Neural crest cell (in vitro differentiated cells): ENCODE data around the gene CRY1. TPM values are rescaled to one million over a fixed set of nuclear protein-coding genes. Genes with fewer than 3 reads are reported as not detected.
"Not testable (repeated sequence)": the region's sequence is repeated elsewhere in the genome, so short reads cannot be mapped to it uniquely, and the experiment has no call there.

Source experiments
- DNase-seq: peaks from one replicate; pipeline ENCODE4 v3.0.0; 2021; ENCODE audit warnings: low read depth, mixed read lengths, low spot score
- H3K27ac Mint-ChIP-seq: one replicate; pipeline ENCODE4 v1.8.0; 2021; ENCODE audit warnings: mild to moderate bottlenecking, mixed read lengths; ENCODE audit not compliant: unreplicated experiment
- H3K27me3 Mint-ChIP-seq: 2 replicates; pipeline ENCODE4 v1.8.0; 2021; ENCODE audit warnings: low read depth, mild to moderate bottlenecking, mixed read lengths
- H3K36me3 Mint-ChIP-seq: 2 replicates; pipeline ENCODE4 v1.8.0; 2021; ENCODE audit warnings: low read depth, mild to moderate bottlenecking, mixed read lengths
- H3K4me1 Mint-ChIP-seq: 2 replicates; pipeline ENCODE4 v1.8.0; 2021; ENCODE audit warnings: mixed read lengths
- H3K4me3 Mint-ChIP-seq: one replicate; pipeline ENCODE4 v1.8.0; 2021; ENCODE audit warnings: mild to moderate bottlenecking, mixed read lengths
- H3K9me3 Mint-ChIP-seq: 2 replicates; pipeline ENCODE4 v1.8.0; 2021; ENCODE audit warnings: mixed read lengths
- CTCF ChIP-seq: fragments of 200-600 bp; sonication (generic); conservative IDR thresholded peaks from 2 replicates; pipeline ENCODE4 v1.5.0; 2021; ENCODE audit warnings: antibody characterized with exemption, mild to moderate bottlenecking
- total RNA-seq: library from RNA; stranded (reverse); gene quantifications from 2 replicates; pipeline ENCODE4 v1.2.1, GENCODE V29; 2021

Gene CRY1
- total RNA-seq, 1 donor from 2014 or later = 24.8 TPM

- H3K4me3 Mint-ChIP-seq = no peak overlapping the region
- no peaks in the 10 kb centered on the region for H3K27me3 Mint-ChIP-seq
- DNase-seq = no peak
- H3K36me3 Mint-ChIP-seq = peaks cover 14% of the 10 kb centered on the region
- peaks cover 5% of the 10 kb centered on the region for H3K9me3 Mint-ChIP-seq
- H3K27ac Mint-ChIP-seq = no peak overlapping the region
- H3K4me1 Mint-ChIP-seq = no peaks in the 10 kb centered on the region
- no peak for TF ChIP-seq CTCF
Observed at GRCh38 chr12:107081778-107082177, 11.6 kb downstream of the CRY1 start.

- no peak for TF ChIP-seq CTCF
- Mint-ChIP-seq H3K4me3 (no peak overlapping the region), H3K4me1 (no peaks in the 10 kb centered on the region), H3K36me3 (peaks cover 12% of the 10 kb centered on the region), H3K9me3 (peaks cover 5% of the 10 kb centered on the region), H3K27ac (no peak overlapping the region), H3K27me3 (no peaks in the 10 kb centered on the region)
- DNase-seq = no peak
Observed at GRCh38 chr12:107080299-107080698, 13.1 kb downstream of the CRY1 start.

DNA sequence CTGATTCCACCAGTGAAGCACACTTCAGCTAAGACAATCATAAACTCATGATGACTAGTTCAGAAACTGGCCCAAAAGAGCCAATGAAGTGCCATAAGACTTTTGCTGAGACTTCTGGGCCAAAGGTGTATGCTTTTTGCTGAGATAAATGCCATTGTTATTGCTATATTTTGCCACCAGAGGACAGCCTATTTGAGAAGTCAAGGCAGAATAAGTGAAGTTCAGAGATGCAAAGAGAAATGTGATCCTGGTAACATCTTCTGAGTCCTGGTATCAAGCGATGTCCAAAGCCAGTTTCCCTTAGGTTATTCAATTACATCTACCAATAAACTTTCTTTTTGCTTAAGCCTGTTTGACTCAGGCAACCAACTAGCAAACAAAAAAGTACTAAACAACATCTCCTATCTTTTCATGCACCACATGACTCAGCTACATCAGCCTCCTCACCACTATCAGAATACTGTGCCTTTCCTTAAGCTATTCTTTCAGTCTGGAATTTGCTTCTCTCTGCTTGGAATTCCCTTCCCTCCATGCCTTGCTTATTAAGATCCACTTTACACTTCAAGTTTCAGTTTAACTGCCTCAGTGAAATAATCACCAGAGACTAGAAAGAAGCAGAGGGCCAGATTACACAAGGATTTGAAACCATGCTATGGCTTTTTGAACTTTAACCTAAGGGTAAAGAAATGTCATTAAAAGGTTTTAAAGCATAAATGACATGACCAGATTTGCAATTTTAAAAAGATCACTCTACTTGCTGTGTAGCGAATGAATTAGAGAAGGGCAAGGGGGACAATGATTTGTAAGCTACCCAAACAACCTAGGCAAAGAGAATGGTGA lies 14.0 kb downstream of the CRY1 start:
- Mint-ChIP-seq H3K4me3 (no peak overlapping the region), H3K27ac (no peak overlapping the region), H3K9me3 (peaks cover 5% of the 10 kb centered on the region), H3K27me3 (no peaks in the 10 kb centered on the region), H3K4me1 (no peaks in the 10 kb centered on the region), H3K36me3 (peaks cover 12% of the 10 kb centered on the region)
- DNase-seq = no peak
- peak; percentile 55 for TF ChIP-seq CTCF

DNA sequence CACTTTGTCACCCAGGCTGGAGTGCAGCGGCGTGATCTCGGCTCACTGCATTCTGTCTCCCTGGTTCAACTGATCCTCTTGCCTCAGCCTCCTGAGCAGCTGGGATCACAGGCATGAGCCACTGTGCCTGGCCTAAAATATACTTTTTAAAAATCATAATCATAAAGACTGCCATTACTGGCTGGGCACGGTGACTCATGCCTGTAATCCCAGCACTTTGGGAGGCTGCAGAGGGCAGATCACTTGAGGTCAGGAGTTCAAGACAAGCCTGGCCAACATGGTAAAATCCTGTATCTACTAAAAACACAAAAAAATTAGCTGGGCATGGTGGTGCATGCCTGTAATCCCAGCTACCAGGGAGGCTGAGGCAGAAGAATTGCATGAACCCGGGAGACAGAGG lies 20.1 kb downstream of the CRY1 start:
- H3K4me3 Mint-ChIP-seq, H3K9me3 Mint-ChIP-seq, H3K36me3 Mint-ChIP-seq, H3K4me1 Mint-ChIP-seq, DNase-seq, H3K27ac Mint-ChIP-seq, H3K27me3 Mint-ChIP-seq: not testable (repeated sequence)

GRCh38 chr12:107066691-107067090 lies 26.7 kb downstream of the CRY1 start:
- H3K9me3 Mint-ChIP-seq = peaks cover 4% of the 10 kb centered on the region
- peaks cover 9% of the 10 kb centered on the region for H3K36me3 Mint-ChIP-seq
- no peak overlapping the region for H3K27ac Mint-ChIP-seq
- DNase-seq = no peak
- H3K27me3 Mint-ChIP-seq = no peaks in the 10 kb centered on the region
- no peak overlapping the region for H3K4me3 Mint-ChIP-seq
- no peaks in the 10 kb centered on the region for H3K4me1 Mint-ChIP-seq
- no peak for TF ChIP-seq CTCF

DNA sequence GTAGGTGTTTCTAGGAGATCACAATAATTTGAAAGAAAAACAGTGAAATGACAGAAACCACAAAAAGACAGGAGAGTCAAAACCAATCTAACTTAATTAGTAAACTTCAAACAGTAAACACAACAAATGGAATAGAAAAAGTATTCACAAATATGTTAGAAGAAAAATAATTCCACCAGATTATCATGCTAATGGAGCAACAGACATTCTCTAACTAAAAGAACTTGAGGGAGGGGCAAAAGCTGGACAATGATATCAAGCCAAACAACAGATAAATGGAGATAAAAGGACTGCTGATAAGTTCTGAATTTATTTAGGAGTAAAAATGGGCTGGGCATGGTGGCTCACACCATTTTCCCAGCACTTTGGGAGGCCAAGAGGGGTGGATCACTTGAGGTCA lies 28.7 kb downstream of the CRY1 start:
- no peak for TF ChIP-seq CTCF
- H3K4me1 Mint-ChIP-seq = no peaks in the 10 kb centered on the region
- no peak overlapping the region for H3K4me3 Mint-ChIP-seq
- peaks cover 9% of the 10 kb centered on the region for H3K36me3 Mint-ChIP-seq
- H3K27me3 Mint-ChIP-seq = no peaks in the 10 kb centered on the region
- no peak for DNase-seq
- no peak overlapping the region for H3K27ac Mint-ChIP-seq
- peaks cover 4% of the 10 kb centered on the region for H3K9me3 Mint-ChIP-seq
